C4-2B (cell line): ENCODE measurements around the gene FAM236B.
"Not testable (repeated sequence)": the region's sequence is repeated elsewhere in the genome, so short reads cannot be mapped to it uniquely, and the experiment has no call there.

Source experiments
- H3K27ac ChIP-seq: fragments of 450-650 bp; 2 replicates; pipeline ENCODE4 v1.5.1; 2017
- ZFX ChIP-seq: fragments of 450-650 bp; IDR thresholded peaks from 2 replicates; pipeline ENCODE4 v1.6.1; 2017
- TF ChIP-seq, protein P1 (sequence below): fragments of 450-650 bp; conservative IDR thresholded peaks from 2 replicates; pipeline ENCODE4 v1.5.1; 2017; ENCODE audit warnings: mild to moderate bottlenecking

FAM236B gene

DNA sequence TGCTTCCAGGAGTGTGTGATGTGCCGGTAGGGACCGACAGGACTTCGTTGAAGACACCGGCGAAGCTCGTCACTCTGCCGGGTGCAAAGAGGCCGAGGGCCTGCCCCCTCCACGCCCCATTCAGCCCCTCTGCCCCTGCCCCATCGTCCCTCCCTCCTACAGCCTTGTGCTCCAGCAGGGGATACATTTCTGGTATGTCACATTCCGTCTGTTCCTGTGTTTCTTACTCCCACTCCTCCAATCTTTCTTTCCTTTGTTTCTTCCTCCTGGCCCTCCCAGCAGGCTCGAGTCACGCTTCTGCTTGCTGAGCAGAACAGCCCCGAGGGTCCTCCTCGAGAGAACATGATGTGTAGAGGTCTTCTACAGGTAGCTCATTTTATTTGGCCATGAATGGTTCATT lies at the start of gene FAM236B:
Gene FAM236B (minus strand): TSS at position 101 of the 400 bp plus-strand sequence. CDS start 100 bp downstream, at position 1.
- not testable (repeated sequence) for H3K27ac ChIP-seq

DNA sequence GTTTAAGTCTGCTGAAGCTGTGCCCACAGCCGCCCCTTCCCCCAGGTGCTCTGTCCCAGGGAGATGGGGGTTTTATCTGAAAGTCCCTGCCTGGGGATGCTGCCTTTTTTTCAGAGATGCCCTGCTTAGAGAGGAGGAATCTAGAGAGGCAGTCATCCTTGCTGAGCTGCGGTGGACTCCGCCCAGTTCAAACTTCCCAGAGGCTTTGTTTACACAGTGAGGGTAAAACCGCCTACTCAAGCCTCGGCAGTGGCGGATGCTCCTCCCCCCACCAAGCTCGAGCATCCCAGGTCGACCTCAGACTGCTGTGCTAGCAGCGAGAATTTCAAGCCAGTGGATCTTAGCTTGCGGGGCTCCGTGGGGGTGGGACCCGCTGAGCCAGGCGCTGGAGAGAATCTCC lies 48.2 kb upstream of the FAM236B start:
- not testable (repeated sequence) for H3K27ac ChIP-seq

DNA sequence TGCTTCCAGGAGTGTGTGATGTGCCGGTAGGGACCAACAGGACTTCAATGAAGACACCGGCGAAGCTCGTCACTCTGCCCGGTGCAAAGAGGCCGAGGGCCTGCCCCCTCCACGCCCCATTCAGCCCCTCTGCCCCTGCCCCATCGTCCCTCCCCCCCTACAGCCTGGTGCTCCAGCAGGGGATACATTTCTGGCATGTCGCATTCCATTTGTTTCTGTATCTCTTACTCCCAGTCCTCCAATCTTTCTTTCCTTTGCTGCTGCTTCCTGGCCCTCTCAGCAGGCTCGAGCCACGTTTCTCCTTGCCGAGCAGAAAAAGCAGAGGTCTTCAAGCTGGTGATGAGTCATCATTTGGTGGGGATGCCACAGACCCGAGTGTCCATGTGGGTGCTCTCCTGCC lies 25.6 kb upstream of the FAM236B start, which contains the start of gene FAM236D:
Gene FAM236D (minus strand): TSS at position 101 of the 400 bp plus-strand sequence. CDS start 100 bp downstream, at position 1.
- H3K27ac ChIP-seq = not testable (repeated sequence)

DNA sequence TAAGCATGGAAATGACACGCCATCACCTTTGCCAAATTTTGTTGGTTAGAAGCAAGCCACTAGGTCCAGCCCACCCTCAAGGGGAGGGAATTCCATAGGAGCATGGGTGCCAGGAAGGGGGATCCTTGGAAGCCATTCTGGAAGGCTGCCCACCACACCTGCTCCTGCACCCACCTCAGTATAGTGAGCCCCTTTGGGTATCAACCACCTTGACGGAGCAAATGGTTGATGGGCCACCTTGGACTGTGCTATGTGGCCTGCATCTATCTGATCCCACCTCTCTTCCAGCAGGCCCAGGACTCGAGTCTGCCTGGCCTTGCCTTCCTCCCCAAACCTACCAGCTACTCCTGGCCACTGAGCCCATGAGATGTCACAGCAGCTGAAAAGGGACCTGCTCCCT lies 7.9 kb upstream of the FAM236B start:
- H3K27ac ChIP-seq = not testable (repeated sequence)

DNA sequence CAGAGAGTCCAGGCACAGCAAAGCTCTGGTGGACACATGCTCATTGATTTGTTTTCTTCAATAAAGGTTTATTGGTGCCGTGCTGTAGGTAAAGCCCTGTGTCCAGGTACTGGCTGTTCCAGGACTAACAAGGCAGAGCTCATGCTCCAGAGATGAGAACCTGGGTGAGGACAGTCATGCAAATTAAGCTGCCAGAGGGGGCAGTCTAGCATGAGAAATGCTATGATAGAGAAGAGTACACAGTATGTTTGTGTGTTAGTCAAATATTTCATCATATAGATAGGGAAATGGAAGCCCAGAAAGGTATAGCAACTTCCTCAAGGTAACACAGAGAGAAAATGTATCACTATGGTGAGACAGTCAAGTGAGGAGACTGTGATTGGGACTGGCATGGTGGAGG lies 5.7 kb upstream of the FAM236B start:
- not testable (repeated sequence) for H3K27ac ChIP-seq

DNA sequence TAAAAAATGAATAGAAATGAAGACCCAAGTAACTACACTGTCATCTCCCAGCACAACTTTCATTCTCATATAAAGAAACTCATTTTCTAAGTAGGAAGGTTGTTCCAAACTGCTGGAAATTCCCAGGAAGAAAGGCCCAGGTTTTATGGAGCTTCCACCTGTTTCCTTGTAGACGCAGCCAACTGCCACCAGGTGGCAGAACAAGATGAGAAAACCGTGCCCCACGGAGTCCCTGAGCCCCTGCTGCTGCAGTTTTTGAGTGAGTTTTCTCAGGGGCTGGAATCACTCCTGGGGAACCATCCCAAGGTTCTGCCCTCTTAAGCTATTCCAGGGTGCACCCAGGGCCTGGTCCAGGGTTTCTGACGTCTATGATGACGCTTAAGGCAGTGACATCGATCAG lies 1.5 kb upstream of the FAM236B start:
- H3K27ac ChIP-seq = not testable (repeated sequence)

DNA sequence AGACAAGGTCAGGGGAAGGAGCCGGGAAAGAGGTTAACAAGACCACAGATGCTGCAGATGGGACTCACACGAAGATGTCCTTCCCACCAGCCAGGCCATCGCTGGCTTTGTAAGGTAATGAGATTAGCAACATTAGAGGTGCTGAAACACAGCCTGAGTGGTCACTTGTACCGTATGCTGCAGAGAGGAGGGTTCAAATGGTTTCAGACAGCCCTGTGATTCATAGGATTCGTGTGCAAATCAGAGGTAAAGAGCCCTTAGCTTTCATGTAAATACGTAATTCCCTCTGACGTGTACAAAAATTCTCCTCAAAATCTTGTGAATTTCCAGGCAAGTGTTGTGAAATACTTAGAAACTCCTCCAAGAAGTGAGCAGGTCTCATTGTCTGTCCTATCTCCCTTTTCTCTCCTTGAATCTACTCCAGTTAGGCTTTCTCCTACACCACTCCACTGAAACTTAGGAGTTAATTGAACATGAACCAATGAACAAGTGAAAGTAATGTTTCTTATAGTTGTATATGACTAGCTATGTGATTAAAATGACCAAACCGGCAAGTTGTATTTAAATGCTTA lies 991 bp upstream of the FAM236B start:
- not testable (repeated sequence) for H3K27ac ChIP-seq

DNA sequence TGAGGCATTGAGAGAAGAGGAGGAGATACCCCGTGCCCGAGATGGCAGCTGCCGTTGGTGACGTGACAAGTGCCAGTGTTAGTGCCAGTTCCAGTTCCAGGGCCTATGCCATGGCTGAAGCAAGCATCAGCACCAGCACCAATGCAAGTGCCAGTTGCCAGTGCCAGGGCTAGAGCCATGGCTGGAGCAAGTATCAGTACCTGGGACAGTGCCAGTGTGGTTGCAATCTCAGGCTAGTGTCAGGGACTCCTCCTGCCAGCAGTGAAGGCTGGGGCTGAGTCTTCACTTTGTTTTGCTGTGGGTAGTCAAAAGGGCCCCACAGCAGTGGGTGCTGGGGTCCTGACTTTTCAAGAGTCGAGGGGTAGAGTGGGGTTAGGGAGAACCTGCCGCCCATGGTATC lies 4.3 kb downstream of the FAM236B start:
- not testable (repeated sequence) for H3K27ac ChIP-seq

DNA sequence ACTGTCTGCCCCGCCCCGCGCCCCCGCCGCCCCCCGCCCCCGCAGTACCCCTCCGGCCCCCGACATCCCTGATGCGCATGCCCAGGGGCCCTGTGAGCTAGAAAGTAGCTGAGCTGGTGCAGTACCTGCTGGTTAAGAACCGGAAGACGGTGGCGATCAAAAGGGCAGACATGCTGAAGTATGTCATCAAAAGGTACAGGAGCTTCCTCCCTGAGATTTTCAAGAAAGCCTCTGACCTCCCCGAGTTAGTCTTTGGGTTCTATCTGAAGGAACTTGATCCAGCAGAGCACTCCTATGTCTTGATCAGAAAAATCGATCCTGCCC lies 5.0 kb downstream of the FAM236B start:
- H3K27ac ChIP-seq = not testable (repeated sequence)

DNA sequence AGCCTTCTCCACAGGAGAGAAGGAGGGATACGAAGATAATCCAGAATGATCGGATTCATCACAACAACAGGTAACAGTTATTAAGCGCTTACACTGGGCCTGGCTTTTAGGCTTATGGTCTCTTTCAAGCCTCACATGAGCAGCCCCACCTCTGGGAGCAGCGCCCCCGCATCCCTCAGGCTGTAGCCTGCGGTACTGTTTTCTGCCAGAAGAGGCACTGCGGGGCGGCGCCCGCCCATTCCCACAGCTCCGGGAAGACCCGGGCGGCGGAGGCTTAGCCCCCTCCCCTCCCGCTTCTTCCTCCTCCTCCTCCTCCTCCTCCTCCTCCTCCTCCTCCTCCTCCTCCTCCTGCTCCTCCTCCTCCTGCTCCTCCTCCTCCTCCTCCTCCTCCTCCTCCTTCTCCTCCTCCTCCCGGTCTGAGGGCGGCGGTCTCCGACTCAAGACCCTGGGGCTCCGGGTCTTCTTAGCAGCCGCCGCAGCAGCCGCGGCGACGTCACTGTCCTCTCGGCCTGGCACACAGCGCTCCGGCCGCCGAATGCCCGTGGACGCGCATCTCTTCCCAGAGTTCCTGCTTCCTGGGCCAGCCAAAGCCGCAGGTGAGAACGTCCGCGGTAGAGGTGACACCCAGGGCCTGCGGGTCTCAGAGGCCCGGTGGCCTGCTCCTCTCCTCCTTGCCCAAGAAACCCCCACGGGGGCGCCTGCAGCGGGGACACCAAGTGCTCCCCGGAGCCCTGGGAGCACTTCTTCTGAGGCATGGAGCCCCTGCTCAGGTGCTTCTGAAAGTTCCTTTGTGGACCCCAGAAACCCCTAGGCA lies 5.6 kb downstream of the FAM236B start, which contains the start of gene DMRTC1B:
Gene DMRTC1B (plus strand): TSS at position 238 of the 814 bp plus-strand sequence. CDS start 68,246 bp downstream, outside the sequence.
- H3K27ac ChIP-seq = not testable (repeated sequence)

DNA sequence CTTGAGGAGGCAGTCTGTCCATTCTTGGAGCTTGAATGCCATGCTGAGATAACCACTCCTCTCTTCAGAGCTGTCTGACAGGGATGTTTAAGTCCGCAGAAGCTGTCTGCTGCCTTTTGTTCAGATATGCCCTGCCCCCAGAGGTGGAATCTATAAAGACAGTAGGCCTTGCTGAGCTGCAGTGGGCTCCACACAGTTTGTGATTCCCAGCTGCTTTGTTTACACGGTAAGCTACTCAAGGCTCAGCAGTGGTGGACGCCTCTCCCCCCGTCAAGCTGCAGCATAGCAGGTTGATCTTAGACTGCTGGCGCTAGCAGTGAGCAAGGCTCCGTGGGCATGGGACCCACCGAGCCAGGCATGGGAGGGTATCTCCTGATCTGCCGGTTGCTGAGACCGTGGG lies 22.0 kb downstream of the FAM236B start:
- not testable (repeated sequence) for H3K27ac ChIP-seq

DNA sequence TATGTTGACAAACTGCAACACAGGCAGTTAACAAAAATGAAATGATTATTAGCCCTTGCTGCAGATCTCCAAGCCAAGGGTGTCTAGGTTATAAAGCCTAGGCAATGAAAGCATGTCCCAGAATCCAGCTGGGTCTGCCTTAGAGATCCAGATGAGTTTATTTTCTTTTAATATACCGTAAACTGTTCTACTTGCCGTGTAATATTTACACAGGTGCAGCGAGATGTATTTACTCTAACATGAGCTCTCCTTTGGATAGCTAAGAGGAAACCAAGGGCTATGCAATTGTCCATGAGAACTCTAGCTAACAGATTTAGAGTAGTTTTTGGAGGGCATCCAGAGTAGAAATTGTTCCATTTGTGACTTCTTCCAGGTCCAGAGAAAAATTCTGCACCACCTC lies 33.9 kb downstream of the FAM236B start:
- H3K27ac ChIP-seq = not testable (repeated sequence)

DNA sequence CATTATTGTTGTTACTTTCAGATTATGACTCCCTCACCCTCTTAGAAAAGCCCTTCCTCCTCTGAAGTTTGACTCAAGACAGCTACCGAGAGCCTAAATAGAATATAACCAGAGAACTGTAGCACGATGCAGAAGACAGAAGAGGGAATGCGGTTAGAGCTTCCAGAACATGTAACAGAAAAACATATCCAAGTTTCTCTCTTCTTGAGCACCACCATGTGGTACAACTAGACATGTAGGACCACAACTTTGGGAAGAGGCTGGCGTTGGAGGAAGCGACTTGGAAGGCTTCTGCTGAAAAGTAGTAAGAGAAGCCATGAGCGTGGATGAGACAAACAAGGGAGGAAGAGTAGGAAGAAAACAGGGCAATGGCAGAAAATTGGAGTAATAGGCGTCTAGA lies 36.9 kb downstream of the FAM236B start:
- not testable (repeated sequence) for H3K27ac ChIP-seq

DNA sequence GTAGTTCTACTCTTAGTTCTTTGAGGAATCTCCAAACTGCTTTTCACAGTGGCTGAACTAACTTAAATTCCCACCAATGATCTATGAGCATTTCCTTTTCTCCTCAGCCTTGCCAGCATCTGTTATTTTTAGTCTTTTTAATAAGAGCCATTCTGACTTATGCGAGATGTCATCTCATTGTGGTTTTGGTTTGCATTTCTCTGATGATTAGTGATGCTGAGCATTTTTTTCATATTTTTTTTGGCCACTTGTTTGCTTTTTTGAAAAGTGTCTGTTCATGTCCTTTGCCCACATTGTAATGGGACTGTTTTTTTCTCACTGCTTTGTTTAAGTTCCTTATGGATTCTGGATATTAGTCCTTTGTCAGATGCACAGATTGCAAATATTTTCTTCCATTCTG lies 46.9 kb downstream of the FAM236B start:
- H3K27ac ChIP-seq = no peak overlapping the region
- no peak for TF ChIP-seq ZFX
- TF ChIP-seq, protein P1, sequence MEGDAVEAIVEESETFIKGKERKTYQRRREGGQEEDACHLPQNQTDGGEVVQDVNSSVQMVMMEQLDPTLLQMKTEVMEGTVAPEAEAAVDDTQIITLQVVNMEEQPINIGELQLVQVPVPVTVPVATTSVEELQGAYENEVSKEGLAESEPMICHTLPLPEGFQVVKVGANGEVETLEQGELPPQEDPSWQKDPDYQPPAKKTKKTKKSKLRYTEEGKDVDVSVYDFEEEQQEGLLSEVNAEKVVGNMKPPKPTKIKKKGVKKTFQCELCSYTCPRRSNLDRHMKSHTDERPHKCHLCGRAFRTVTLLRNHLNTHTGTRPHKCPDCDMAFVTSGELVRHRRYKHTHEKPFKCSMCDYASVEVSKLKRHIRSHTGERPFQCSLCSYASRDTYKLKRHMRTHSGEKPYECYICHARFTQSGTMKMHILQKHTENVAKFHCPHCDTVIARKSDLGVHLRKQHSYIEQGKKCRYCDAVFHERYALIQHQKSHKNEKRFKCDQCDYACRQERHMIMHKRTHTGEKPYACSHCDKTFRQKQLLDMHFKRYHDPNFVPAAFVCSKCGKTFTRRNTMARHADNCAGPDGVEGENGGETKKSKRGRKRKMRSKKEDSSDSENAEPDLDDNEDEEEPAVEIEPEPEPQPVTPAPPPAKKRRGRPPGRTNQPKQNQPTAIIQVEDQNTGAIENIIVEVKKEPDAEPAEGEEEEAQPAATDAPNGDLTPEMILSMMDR = no peak

DNA sequence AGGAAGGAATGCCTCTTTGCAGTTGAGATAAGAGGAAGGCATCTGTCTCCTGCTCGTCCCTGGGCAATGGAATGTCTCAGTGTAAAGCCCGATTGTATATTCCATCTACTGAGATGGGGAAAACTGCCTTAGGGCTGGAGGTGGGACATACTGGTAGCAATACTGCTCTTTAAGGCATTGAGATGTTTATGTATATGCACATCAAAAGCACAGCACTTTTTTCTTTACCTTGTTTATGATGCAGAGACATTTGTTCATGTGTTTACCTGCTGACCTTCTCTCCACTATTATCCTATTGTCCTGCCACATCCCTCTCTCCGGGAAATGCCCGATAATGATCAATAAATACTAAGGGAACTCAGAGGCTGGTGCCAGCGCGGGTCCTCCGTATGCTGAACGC lies 48.8 kb downstream of the FAM236B start:
- H3K27ac ChIP-seq = not testable (repeated sequence)
